Measurements from ENCODE around the gene GMIP.

GMIP gene

DNA sequence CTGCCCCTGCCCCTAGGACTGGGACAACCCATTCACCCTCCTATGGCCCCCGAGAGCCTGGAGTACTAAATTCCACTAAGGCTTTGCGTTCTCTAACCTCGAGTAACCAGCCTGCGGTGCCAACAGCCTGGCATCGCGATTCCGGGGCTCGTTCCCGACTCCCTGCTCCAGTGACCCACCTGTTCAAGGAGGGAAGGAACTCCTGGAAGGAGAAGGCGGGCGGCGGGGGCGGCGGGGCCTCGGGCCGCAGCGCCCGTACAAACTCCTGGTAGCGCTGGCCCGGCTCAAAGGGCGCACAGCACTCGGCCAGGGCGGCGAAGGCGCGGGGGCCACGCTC lies 6.3 kb downstream of the GMIP start:
- DNase-seq: no peak

DNA sequence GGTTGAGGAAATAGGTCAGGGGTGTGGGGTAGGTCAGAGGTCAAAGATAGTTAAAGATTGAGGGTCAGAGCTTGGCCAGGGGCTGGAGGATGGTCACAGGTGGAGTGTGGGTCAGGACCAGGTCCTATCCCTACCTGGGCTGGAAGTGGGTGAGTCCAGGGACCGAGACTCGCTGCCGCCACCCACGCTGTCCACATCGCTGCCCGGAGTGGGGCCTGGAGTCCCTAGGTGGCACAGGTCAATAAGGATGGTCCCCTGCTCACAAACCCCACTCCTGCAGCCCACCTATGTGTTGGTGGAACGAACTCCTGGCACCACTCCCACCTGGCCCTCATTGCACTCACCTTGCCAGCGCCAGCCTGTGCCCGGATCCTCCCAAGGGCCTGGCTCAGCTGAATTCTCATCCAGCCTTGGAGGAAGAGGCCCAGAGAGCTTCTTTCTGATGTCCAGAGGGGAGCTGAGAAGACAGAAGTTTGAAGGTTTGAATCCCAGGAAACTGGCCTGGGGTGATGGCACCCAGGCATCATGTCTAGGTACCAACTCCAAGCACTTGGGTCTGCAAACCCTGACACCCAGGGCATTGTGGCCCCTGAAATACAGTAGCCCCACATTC lies 6.8 kb downstream of the GMIP start:
- DNase-seq: no peak

- DNase-seq: no peak
These were observed 8.1 kb downstream of the GMIP start for GRCh38 chr19:19635313-19635702.

GRCh38 chr19:19634516-19635312 lies 8.7 kb downstream of the GMIP start:
- DNase-seq: no peak

DNA sequence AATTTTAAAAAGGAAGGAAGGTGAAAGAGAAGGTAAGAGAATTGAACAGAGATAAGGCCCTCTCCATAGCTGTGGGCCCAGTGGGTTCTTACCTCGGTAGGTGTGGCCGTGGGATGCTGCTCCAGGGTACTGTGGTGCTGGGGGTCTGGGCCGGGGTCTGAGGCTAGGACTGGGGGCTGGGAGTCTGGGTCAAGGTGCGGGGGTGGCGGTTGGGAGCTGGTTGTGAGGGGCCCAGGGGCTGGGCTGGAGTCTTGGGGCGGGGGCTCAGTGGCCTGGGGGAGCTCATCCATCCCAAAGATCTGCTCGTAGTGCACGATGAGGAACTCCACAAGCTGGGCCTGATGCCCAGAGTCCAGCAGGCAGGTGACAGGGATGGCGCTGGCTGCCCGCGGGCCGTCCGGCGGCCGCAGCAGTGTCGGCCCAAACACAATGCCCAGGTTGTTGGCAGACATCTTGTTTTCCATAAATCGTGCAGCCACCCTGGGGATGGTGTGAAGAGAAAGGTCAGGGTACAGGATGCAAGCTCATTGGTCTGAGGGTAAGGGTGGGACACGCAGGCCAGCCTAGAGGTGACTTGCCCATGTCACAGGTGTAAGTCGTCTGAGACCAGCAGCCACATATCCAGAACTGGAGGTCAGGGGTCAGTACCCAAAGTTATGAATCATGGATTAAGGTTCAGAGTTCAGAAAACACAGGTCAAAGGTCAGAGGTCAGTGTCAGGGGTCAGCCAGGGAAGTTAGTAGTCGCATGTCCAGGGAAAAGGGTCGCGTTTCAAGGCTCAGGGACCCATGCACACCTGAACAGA lies 9.5 kb downstream of the GMIP start:
- no peak for DNase-seq

DNA sequence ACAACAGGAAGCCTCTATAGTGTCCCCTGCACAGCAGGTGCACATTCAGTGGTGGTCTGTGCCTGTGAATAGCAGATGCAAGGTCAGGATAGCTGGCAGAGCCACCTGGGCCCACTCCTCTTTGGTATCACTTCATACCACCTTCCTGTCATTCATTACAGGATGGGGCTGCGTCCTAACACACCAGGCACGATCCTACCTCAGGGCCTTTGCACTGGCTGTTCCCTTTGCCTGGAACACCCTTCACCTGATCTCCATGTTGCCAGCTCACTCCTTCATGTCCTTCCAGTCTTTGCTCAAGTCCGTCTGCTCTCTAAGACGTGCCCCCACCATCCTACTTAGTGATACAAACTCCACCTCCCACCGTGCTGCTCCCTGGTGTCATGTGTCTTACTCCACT lies 10.8 kb downstream of the GMIP start:
- DNase-seq: no peak

DNA sequence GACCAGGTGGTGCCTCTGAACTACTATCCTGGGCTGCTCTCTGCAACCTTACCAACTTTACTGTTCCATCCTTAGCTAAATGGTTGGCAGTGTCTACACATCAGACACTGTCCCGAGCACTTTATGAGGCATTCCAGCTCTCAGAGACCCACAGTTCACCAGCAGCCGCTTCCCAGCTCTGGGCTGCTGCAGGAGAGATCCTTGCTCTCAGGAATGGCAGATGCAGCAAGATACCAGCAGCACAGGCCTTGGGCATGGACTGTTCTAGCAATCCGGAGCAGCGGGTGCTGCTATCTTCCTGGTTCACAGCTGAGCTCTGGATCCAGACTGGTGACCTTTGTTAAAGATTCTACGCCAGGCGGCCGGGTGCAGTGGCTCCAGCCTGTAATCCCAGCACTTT lies 12.1 kb downstream of the GMIP start:
- DNase-seq: no peak

GRCh38 chr19:19630426-19630825 lies 13.0 kb downstream of the GMIP start:
- DNase-seq: no peak

DNA sequence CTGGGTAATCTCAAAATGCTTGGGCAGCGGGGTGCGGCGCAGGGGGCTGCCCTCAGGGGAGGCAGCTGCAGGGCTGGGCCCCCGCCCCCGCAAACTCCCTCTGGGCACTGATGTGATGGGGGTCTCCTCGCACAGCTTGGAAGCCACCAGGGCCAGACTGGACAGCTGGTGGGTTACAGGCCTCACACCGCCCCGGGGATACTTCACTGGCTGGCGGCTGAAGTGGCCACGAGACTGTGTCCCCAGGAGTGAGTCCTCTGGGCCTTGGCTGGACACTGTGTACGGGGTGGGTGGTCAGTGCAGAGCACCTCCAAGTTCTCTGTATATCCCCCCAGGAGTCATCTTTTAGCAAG lies 13.4 kb downstream of the GMIP start:
- no peak for DNase-seq

DNA sequence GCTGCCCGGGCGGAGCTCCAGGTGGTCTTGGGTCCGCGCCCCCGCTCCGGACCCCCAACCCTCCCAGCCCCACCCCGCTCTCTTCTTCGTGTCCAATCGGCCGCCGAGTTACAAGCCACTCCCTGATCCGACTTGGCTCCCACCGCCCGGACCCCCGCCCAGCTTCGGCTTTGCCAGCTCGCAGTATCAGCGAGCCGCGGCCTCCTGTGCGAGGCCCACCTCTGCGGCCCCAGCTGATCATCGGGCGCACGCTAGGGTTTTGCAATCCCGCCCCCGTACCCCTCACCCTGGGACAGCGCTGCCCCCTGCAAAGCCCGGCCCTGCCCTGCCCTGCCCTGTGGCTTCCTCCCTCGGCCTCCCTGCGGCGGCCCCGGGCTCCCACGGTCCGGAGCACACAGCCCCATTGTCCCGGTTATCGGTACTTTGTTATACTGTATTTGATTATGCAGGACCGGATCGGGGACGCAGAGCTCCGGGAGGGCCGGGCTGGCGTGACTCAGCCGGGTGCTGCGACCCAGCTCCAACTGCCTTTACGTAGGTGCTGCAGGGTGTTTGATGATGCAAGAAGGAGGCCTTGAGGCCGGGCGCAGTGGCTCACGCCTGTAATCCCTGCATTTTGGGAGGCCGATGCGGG lies 14.8 kb downstream of the GMIP start:
- DNase-seq: peak in 3 of 56 donors; percentile 13 to 83 (median 25)

DNA sequence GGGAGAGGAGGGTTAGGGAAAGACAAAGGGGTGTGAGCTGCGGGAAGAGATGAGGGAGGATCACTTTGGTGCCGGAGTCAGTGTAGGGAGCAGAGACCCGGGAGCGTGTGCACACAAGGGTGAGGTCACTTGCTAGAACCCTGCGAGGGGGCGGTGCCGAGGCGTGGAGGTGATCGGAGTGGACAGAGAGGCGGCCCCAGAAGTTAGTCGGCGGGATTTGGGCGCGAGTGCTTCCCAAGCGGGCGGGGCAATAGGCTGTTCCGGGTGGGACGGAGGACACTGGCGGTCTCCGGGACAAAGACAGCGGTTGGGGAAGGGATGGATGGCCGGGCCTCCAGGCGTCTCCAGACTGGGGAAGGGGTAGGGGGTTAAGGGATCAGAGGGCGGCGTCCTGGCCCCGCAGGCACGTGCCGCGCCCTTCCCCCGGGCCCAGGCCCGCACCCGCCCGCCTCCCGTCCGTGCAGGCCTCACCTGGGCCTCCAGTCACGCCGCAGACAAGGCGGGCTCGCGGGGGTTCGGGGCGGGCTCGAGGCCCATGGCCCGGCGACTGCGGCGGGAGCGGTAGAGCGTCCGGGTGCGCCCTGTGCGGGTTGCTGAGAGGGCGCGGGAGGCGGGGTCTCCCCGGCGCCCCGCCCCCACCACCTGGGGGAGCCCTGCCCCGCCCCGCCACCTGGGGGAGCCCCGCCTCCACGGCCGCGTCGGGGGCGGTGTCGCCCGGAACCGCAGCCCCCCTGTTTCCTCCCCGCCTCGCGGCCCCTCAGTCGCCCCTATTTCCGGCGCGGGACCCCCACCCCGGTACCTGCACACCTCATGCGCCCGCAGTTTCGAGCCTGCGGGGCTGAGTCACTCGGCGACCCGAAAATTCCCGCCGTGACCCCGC lies 15.6 kb downstream of the GMIP start, which contains the start of gene LPAR2:
LPAR2 (minus strand) TSS at position 600 of the 880 bp plus-strand sequence. CDS start 945 bp downstream, outside the sequence.
- DNase-seq: peak in 5 of 56 donors; percentile 8 to 83 (median 13)

DNA sequence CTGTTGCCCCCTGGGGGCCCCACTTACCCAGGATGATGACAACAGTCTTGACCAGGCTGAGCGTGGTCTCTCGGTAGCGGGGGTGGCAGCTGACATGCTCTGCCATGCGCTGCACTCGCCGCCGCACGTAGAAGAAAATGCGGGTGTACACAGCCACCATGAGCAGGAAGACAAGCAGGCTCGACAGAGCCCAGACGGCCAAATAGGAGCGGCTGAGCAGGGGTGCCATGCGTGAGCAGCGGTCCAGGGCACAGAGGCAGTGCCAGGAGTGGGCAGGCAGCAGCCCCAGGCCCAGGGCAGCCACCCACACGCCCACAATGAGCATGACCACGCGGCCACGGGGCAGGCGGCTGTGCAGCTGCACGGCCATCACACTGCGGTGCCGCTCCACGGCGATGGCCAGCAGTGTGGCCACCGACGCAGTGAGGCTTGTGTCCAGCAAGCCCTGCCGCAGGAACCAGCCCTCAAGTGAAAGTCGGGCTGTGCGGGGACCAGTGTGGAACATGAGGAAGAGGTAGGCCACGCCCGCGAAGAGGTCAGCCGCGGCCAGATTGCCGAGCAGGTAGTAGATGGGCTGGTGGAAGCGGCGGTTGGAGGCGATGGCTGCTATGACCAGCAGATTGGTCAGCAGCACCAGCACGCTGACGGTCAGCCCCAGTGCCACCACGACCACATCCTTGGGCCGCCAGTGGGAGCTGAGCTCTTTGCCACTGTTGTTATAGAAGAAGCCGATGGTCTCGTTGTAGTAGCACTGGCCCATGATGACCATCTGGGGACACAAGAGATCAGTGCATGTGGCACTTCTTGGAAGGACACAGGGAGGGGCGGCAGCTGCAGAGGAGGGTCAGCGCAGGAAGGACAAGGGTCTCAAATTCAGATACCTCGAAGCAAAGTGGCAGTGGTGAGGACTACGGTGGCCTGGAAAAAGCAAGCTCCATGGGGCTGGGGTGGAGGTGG lies 16.7 kb downstream of the GMIP start:
- DNase-seq: no peak

DNA sequence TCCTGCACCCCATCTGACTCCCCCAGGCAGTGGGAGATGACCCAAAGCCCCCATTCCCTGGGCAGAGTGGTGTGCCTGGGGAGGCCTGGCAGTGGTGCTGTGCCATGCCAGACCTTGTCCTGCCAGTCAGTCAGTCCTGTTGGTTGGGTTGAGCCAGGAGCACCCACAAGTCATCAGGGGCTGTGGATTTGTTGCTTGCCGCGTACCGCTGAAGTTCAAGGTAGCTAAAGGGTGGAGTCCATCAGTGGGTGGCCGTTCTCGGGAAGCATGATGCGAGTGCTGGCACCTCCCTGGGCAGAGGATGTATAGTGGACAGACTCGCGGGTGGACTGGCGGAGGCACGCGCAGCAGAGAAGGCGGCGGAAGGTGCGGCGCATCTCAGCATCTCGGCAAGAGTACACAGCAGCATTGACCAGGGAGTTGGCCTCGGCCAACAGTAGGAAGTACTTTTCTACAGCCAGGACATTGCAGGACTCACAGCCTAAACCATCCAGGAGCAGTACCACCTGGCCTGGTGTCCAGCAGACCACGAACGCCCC lies 19.4 kb downstream of the GMIP start:
- DNase-seq: no peak

DNA sequence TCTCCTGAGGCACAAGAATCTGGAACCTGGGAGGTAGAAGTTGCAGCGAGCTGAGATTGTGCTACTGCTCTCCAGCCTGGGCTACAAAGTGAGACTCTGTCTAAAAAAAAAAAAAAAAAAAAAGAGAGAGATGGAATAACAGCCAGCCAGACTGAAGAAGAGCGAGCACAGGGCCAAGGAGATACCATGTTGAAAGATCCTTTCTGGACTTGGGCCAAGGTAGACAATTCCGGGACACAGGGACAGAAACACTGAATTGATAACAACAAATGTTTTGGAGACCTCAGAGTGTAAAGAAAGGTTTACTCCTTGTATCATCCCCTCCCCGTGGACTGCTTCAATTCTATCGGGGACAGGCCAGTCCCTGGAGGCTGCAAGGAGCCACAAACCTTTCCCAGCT lies 20.1 kb downstream of the GMIP start:
- no peak for DNase-seq

DNA sequence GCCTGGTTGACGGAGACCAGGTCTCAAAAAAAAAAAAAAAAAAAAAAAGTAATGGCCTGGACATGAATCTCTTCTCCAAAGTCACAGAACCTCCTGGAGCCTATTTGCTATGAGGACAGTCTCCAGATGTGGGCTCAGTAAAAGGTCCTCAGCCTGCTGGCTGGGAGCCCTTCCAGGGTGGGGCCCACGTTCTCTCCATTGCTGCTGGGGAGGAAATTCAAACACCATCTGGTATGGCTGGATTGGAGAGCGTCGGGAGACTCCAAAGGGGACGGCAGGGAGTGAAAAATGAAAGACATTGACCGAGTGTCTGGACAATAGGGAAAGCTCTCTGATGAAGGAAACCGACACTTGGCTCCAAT lies 23.6 kb downstream of the GMIP start:
- no peak for DNase-seq

- DNase-seq: no peak
These were observed 24.1 kb downstream of the GMIP start for GRCh38 chr19:19619181-19619848.

GRCh38 chr19:19618219-19619051 lies 25.0 kb downstream of the GMIP start, which contains the start of gene PBX4:
PBX4 (minus strand) TSS chr19:19618687; CDS start chr19:19618629, 58 bp downstream.
- DNase-seq: peak in 55 of 56 donors; percentile 22 to 96 (median 86)

DNA sequence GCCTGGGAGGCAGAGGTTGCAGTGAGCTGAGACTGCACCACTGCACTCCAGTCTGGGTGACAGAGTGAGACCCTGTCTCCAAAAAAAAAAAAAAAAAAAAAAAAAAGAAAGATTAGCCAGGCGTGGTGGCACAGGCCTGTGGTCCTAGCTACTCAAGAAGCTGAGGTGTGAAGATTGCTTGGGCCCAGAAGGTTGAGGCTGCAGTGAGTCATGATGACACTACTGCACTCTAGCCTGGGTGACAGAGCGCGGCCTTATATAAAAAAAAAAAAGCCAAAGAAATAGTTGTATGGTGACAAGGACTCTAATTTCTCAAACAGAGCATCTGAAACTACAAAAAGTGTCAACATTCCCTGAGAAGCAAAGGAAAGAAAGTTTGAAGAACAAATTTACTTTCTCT lies 28.4 kb downstream of the GMIP start:
- DNase-seq: no peak

Data from nucleus accumbens (tissue), 56 donors.